ENCODE measurements around the gene TSPAN3.

DNA sequence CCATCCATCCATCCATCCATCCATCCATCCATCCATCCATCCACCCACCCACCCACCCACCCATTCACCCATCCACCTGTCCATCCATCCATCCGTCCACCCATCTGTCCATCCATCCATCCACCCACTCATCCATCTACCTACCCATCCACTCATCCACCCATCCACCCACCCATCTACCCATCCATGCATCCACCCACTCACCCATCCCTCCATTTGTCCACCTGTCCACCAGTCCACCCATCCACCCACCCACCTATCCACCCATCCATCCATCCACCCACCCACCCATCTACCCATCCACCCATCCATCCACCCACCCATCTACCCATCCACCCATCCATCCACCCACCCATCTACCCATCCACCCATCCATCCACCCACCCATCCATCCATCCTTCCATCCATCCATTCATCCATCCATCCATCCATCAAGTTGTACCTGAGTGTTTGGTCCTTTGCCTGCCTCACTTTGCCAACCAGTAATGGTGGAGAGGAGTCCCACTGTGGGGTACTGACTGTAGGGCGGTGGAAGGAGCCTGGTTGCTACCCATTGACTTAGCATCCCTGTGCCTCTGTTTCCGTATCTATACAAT, 58.7 kb downstream of the TSPAN3 start:
- TF ChIP-seq, protein P1, sequence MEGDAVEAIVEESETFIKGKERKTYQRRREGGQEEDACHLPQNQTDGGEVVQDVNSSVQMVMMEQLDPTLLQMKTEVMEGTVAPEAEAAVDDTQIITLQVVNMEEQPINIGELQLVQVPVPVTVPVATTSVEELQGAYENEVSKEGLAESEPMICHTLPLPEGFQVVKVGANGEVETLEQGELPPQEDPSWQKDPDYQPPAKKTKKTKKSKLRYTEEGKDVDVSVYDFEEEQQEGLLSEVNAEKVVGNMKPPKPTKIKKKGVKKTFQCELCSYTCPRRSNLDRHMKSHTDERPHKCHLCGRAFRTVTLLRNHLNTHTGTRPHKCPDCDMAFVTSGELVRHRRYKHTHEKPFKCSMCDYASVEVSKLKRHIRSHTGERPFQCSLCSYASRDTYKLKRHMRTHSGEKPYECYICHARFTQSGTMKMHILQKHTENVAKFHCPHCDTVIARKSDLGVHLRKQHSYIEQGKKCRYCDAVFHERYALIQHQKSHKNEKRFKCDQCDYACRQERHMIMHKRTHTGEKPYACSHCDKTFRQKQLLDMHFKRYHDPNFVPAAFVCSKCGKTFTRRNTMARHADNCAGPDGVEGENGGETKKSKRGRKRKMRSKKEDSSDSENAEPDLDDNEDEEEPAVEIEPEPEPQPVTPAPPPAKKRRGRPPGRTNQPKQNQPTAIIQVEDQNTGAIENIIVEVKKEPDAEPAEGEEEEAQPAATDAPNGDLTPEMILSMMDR (IDR thresholded peaks at IDR 0.05 in 4 of 5, conservative IDR thresholded peaks at IDR 0.05 in 1 of 5), result no peak
- no peak for TF ChIP-seq POLR2A (IDR thresholded peaks at IDR 0.05)

All from gastrocnemius medialis (tissue), 4 donors.